HG03432 (cell line): ENCODE measurements around the gene TNPO2.
A peak's percentile ranks its signal among the peaks of the same experiment; 100 is the strongest.
"Not testable (repeated sequence)": the region's sequence is repeated elsewhere in the genome, so short reads cannot be mapped to it uniquely, and the experiment has no call there.

Source experiments
- ATAC-seq: cut with Tn5 transposase; IDR thresholded peaks from one replicate; pipeline ENCODE4 v1.9.1; 2021; ENCODE audit warnings: mild to moderate bottlenecking, moderate library complexity; ENCODE audit not compliant: unreplicated experiment

The TNPO2 gene

GRCh38 chr19:12737835-12738351 lies 14.2 kb upstream of the TNPO2 start:
- ATAC-seq = no peak

GRCh38 chr19:12736995-12737834 lies 13.5 kb upstream of the TNPO2 start, which contains the start of gene GET3:
Gene GET3 (plus strand): TSS chr19:12737497. CDS start chr19:12737506, 9 bp downstream.
- ATAC-seq = peak; percentile 67

- ATAC-seq = no peak
These were observed 9.9 kb upstream of the TNPO2 start for GRCh38 chr19:12733369-12734214.

DNA sequence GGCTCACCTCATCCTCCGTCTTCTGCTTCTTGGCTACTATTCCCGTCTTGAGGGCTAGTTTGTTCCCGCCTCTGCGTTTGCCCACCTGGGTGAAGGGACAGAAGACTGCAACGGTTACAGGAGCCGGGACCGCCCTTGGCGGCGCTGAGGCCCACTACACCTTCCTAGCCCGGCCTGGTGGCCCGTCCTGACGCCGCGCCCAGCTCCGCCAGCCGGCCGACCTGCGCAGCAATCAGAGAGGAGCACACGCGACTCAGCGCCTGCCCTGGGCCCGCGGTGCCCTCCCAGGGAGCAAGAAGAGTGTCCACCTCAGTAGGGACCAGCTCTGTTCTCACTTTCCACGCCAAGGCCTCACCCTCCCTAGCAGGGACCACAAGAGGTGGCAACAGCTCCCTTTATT lies 7.6 kb upstream of the TNPO2 start:
- no peak for ATAC-seq

DNA sequence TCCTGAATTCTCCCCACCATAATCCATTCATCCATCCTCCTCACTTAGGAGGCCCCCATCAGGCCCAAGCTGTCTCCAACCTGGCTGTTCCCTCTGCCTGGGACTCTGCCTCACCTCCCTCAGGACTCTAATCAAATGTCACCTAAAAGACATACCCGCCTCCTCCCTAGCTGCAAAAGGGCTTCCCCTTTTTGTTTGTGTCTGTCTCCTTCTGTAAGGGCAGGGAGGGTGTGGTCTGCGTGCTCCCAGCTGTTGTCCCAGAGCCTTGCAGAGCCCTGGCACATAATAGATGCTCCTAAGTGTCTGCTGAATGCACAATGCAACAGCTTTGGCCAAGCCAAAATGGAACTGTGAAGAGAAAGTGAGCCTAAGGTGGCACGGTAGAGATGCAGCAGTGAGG lies 6.3 kb upstream of the TNPO2 start:
- ATAC-seq = no peak

GRCh38 chr19:12727745-12728433 lies 4.2 kb upstream of the TNPO2 start:
- no peak for ATAC-seq

GRCh38 chr19:12726988-12727316 lies 3.2 kb upstream of the TNPO2 start:
- ATAC-seq = no peak

DNA sequence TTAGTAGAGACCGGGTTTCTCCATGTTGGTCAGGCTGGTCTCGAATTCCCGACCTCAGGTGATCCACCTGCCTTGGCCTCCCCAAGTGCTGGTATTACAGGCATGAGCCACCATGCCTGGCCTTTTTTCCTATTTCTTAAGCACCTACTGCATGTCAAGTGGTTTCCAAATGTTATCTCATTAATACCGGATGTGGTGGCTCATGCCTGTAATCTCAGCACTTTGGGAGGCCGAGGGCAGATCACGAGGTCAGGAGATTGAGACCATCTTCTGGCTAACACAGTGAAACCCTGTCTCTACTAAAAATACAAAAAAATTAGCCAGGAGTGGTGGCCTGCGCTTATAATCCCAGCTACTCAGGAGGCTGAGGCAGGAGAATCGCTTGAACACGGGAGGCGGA lies 1.9 kb upstream of the TNPO2 start:
- not testable (repeated sequence) for ATAC-seq

DNA sequence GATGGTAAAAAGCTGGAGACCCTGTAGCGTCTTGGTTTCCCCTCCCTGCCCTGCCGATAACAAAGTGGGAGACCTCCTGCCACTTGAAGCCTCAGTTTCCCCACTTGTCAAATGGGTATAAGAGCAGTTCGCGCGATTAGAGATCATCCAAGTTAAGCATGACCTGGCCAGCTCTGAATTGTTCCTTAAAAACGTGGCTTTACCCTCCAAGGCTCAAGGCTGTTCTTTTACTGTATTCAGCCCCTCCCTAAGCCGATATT lies 421 bp downstream of the TNPO2 start:
- ATAC-seq = no peak

DNA sequence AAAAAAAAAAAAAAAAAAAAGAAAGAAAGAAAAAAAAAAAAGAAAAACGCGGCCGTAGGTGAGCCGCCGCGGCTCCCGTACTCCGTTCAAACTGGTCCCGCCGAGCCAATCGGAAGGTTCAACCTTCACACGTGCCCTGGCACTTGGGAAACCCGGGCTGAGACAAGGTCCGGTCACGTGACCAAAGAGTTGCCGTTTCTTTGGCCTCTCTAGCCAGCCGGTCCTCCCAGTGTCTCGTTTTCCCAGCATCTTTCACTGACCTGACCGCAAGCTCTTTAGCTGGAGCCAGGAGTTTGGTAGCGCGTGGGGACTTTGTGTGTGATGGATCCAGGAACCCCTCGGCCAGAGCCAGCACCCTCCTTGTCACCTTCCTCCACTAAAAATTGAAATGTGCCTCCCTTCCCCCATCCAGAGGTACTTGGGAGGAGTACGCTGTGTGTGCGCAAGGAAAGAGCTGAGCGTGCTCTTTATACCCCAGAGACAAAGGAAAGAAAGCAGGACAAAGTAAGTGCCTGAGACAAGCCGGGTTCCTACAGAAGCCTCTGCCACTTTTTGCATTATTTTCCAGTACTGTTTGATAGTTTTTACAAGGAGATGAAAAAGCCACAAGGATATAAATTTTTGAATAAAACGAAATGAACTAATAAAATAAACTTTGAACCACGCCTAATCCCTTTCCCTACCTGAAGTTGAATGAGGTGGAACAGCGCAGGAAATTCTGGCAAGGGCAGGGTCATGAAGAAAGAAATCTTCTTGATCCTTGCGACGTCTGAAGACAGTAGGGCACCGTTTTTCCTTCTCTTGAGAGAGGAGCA lies 959 bp downstream of the TNPO2 start:
- ATAC-seq = peak; percentile 71

DNA sequence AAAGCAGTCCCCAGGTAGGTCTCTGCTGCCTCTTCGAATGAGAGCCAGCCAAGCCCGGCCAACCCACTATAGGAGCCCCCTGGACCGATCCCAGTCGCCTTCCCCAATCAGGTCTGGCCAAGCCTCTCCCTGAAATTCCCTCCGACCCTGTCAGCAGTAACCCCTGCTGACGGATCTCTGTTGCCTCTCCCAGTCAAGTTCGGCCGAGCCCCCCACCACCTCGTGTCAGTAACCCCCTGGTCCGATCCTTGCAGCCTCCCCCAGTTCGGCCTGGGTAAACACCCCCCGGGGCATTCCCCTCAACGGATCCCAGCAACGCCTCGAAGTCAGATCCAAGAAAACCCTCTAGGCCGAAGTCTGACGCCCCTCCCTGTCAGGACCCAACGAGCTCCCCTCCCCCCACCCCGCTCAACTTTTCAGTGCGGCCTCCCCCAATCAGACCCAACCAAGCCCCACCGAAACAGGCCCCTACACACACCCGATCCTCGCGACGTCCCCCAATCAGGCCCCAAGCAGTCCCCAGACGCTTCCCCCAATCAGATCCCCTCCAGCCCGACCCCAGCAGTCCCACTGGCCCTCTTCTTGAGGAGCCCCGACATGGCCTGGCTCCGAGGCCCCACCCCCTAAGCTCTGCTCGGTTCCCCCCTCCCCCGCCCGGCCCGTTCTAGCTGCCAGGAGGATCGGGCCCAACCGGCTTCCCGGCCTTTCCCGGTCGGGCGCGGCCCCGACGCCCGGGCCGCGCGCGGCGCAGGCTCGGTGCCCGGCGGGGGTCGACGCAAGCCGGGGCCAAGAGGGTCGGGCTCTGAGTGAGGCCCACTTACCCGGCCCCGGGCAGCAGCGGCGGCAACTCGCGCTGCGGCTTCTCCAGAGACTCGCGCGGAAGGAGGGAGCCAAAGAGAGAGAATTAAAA lies 1.8 kb downstream of the TNPO2 start:
- ATAC-seq = peak; percentile 28

DNA sequence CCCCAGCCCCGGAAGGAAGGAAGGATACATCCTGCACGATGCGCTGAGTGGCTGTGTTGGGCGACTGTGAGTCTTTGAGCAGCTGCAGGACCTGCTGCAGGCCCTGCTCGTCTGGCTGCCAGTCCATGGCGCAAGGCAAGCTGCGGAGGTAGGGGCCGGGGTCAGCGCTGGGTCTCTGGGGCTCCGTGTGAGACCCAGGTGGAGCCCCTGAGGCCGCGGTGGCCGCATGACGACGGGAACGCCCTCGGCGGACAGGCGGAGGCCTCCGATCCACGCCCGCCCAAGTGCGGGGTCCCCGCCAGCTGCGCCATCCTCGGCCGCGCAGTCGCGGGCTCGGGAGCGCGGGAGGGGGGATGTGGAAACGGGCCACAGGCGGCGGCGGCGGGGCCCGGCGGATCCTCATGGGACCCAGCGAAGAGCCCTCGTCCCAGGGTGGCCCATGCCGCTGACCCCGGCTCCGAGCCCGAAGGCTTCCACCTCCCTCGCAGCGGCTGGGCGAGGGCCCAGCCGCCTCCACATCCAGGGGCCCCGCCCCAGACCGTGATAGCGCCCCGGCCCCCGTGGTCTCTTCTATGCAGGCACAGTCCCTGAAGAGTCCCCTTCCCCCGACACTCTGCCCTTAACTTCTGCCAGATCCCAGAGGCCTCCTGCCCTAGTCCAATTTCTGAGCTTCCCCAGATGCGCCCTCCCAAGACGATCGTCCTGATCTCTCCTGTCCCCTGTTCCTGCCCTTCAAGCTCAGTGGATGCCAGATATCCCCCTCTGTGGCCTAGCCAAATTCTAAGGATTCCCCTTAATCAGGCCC lies 2.7 kb downstream of the TNPO2 start:
- ATAC-seq = no peak

- no peak for ATAC-seq
These were observed 3.4 kb downstream of the TNPO2 start for GRCh38 chr19:12720296-12720695.

GRCh38 chr19:12715929-12716328 lies 7.8 kb downstream of the TNPO2 start:
- ATAC-seq = no peak

DNA sequence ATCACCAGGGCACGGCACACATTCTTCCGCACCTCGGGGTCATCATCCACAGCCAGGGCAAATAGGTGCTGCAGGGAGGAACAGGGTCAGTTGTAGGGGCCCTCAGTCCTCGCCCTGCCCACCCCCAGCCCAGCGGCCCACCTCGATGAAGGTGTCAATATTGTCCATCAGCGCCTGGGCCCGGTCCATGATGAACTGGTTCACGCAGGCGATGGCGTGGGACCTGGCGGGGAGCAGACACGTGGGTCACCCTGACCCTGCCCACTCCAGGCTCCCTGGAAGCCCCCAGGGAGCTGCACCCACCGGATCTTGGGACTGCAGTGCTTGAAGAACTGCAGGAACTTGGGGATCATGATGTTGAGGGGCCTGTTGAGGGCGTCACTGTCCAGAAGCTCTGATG lies 8.6 kb downstream of the TNPO2 start:
- ATAC-seq = no peak

GRCh38 chr19:12713304-12713703 lies 10.4 kb downstream of the TNPO2 start:
- not testable (repeated sequence) for ATAC-seq

DNA sequence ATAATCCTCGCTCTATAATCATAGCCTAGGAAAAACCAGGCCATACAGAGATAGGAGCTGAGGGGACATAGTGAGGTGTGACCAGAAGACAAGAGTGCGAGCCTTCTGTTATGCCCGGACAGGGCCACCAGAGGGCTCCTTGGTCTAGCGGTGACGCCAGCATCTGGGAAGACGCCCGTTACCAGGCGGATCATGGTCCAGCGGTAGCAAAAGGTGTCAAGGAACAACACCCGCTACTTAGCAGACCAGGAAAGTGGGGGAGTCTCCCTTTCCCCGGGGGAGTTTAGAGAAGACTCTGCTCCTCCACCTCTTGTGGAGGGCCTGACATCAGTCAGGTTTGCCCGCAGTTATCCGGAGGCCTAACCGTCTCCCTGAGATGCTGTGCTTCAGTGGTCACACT lies 11.7 kb downstream of the TNPO2 start:
- not testable (repeated sequence) for ATAC-seq

DNA sequence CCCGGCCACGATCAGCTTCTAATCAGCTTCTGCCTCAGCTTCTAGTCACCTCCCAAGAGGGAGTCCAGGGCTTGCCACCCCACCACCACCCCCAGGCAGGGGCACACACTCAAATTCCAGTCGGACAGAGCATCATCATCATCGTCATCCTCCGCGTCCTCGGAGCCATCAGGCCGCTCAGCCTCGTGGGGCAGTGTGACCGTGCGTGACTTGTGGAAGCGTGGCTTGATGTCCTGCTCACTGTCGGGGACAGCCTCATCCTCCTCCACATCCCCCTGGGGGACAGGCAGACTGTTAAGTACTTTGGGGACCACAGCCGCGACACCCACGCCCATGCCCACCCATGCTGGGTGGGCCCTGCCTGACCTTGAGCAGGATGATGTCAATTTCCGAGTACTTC lies 12.5 kb downstream of the TNPO2 start:
- no peak for ATAC-seq

GRCh38 chr19:12708641-12709040 lies 15.1 kb downstream of the TNPO2 start:
- no peak for ATAC-seq
